Measurements from ENCODE around the gene SIN3B.

The SIN3B gene

GRCh38 chr19:16824658-16825311, 4.4 kb upstream of the SIN3B start:
- DNase-seq: no peak
- in situ Hi-C loops (cut with MboI; ENCODE audit: low pct_unique_long_range_greater_than_20kb, low sequenced_read_pairs): no loop called here

GRCh38 chr19:16825312-16826052, 3.7 kb upstream of the SIN3B start:
- peak; percentile 9 for DNase-seq
- in situ Hi-C loops (cut with MboI; ENCODE audit: low pct_unique_long_range_greater_than_20kb, low sequenced_read_pairs): no loop called here

- no peak for DNase-seq
- in situ Hi-C loops (cut with MboI; ENCODE audit: low pct_unique_long_range_greater_than_20kb, low sequenced_read_pairs): no loop called here
Observed at GRCh38 chr19:16829822-16830289, 658 bp downstream of the SIN3B start.

GRCh38 chr19:16830679-16831078, 1.5 kb downstream of the SIN3B start:
- DNase-seq: no peak
- in situ Hi-C loops (cut with MboI; ENCODE audit: low pct_unique_long_range_greater_than_20kb, low sequenced_read_pairs): no loop called here

GRCh38 chr19:16831531-16831930, 2.3 kb downstream of the SIN3B start:
- DNase-seq: no peak
- in situ Hi-C loops (cut with MboI; ENCODE audit: low pct_unique_long_range_greater_than_20kb, low sequenced_read_pairs): no loop called here

- in situ Hi-C loops (cut with MboI; ENCODE audit: low pct_unique_long_range_greater_than_20kb, low sequenced_read_pairs): no loop called here
- DNase-seq: no peak
Observed at GRCh38 chr19:16834747-16835146, 5.5 kb downstream of the SIN3B start.

GRCh38 chr19:16836115-16837034, 7.2 kb downstream of the SIN3B start:
- in situ Hi-C loops (cut with MboI; ENCODE audit: low pct_unique_long_range_greater_than_20kb, low sequenced_read_pairs): no loop called here
- peak; percentile 49 for DNase-seq

- DNase-seq: no peak
- in situ Hi-C loops (cut with MboI; ENCODE audit: low pct_unique_long_range_greater_than_20kb, low sequenced_read_pairs): no loop called here
Observed at GRCh38 chr19:16837035-16837362, 7.8 kb downstream of the SIN3B start.

GRCh38 chr19:16841391-16841926, 12.3 kb downstream of the SIN3B start:
- in situ Hi-C loops (cut with MboI; ENCODE audit: low pct_unique_long_range_greater_than_20kb, low sequenced_read_pairs): no loop called here
- no peak for DNase-seq

- DNase-seq: no peak
- in situ Hi-C loops (cut with MboI; ENCODE audit: low pct_unique_long_range_greater_than_20kb, low sequenced_read_pairs): no loop called here
Observed at GRCh38 chr19:16846901-16847300, 17.7 kb downstream of the SIN3B start.

- in situ Hi-C loops (cut with MboI; ENCODE audit: low pct_unique_long_range_greater_than_20kb, low sequenced_read_pairs): no loop called here
Observed at GRCh38 chr19:16847430-16847829, 18.2 kb downstream of the SIN3B start.

GRCh38 chr19:16849168-16849567, 20.0 kb downstream of the SIN3B start:
- in situ Hi-C loops (cut with MboI; ENCODE audit: low pct_unique_long_range_greater_than_20kb, low sequenced_read_pairs): no loop called here
- no peak for DNase-seq

More at GRCh38 chr19:16847430-16847829, 18.2 kb downstream of the SIN3B start:
- no peak for DNase-seq

- DNase-seq: no peak
- in situ Hi-C loops (cut with MboI; ENCODE audit: low pct_unique_long_range_greater_than_20kb, low sequenced_read_pairs): no loop called here
Observed at GRCh38 chr19:16850133-16850532, 20.9 kb downstream of the SIN3B start.

GRCh38 chr19:16851031-16851712, 22.0 kb downstream of the SIN3B start:
- DNase-seq: no peak
- in situ Hi-C loops (cut with MboI; ENCODE audit: low pct_unique_long_range_greater_than_20kb, low sequenced_read_pairs): no loop called here

GRCh38 chr19:16853066-16853465, 23.9 kb downstream of the SIN3B start:
- in situ Hi-C loops (cut with MboI; ENCODE audit: low pct_unique_long_range_greater_than_20kb, low sequenced_read_pairs): no loop called here
- DNase-seq: no peak

- no peak for DNase-seq
- in situ Hi-C loops (cut with MboI; ENCODE audit: low pct_unique_long_range_greater_than_20kb, low sequenced_read_pairs): no loop called here
Observed at GRCh38 chr19:16856091-16856490, 26.9 kb downstream of the SIN3B start.

- in situ Hi-C loops (cut with MboI; ENCODE audit: low pct_unique_long_range_greater_than_20kb, low sequenced_read_pairs): no loop called here
- DNase-seq: no peak
Observed at GRCh38 chr19:16859626-16860025, 30.4 kb downstream of the SIN3B start.

- in situ Hi-C loops (cut with MboI; ENCODE audit: low pct_unique_long_range_greater_than_20kb, low sequenced_read_pairs): no loop called here
- DNase-seq: no peak
Observed at GRCh38 chr19:16860118-16860517, 30.9 kb downstream of the SIN3B start.

GRCh38 chr19:16861011-16861410, 31.8 kb downstream of the SIN3B start:
- DNase-seq: no peak
- in situ Hi-C loops (cut with MboI; ENCODE audit: low pct_unique_long_range_greater_than_20kb, low sequenced_read_pairs): no loop called here

Measured in KBM-7 (cell line).